Mucosa of descending colon (tissue), 3 donors: ENCODE data around the gene IGSF3. TPM values are rescaled to one million over a fixed set of nuclear protein-coding genes. Genes with fewer than 3 reads are reported as not detected.

Experiments
- ATAC-seq: fragments of 200-7000 bp; cut with Tn5 transposase; one replicate; pipeline ENCODE4 v1.9.1; 2020; ENCODE audit warnings: mild to moderate bottlenecking, moderate library complexity
- DNase-seq, 3 donors: peaks; one replicate each; pipeline ENCODE4 v3.0.0-alpha.2; 2020
- H3K36me3 ChIP-seq: fragments of 200-600 bp; one replicate; pipeline ENCODE4 v1.8.0; 2021; ENCODE audit warnings: low read depth, mild to moderate bottlenecking
- H3K4me1 ChIP-seq: fragments of 200-600 bp; one replicate; pipeline ENCODE4 v1.8.0; 2021; ENCODE audit warnings: low read depth, mild to moderate bottlenecking
- H3K4me3 ChIP-seq: fragments of 200-600 bp; one replicate; pipeline ENCODE4 v1.8.0; 2021; ENCODE audit warnings: mild to moderate bottlenecking
- H3K9me3 ChIP-seq: fragments of 200-600 bp; one replicate; pipeline ENCODE4 v1.8.0; 2021; ENCODE audit warnings: mild to moderate bottlenecking
- intact Hi-C, 2 donors: fragments of 100-400 bp; cut with DNase I in 1 of 2; cut with micrococcal nuclease in 1 of 2; formaldehyde crosslinking; loops; one replicate each; pipeline versions ENCODE4 v1.11.0 to v1.11.1; 2022; cut with DNase I, micrococcal nuclease
- total RNA-seq, 3 donors: library from RNA; stranded (reverse); fragmentation: NEBNext Ultra II Directional in 2 of 3; extraction: Animal tissue kit (Norgen Biotek cat#: 25700) in 2 of 3; gene quantifications; one replicate each; pipeline versions ENCODE4 v1.2.1 to v1.2.4, GENCODE V29; 2021 to 2023
- TF ChIP-seq, protein P1 (sequence below): fragments of 200-600 bp; IDR thresholded peaks from one replicate; pipeline ENCODE4 v1.8.0; 2022; ENCODE audit warnings: antibody characterized with exemption, mild to moderate bottlenecking
- donor health status: DM: no; HTN: no; CAD: no; lungs with moderate emphysema.
- donor health status: DM: no; HTN: no; CAD: no.
- donor health status: DM: no; HTN: yes; CAD: no.

Gene IGSF3
- total RNA-seq, 3 donors from 2014 or later: 20.9 to 35.4 (median 27.4) TPM

DNA sequence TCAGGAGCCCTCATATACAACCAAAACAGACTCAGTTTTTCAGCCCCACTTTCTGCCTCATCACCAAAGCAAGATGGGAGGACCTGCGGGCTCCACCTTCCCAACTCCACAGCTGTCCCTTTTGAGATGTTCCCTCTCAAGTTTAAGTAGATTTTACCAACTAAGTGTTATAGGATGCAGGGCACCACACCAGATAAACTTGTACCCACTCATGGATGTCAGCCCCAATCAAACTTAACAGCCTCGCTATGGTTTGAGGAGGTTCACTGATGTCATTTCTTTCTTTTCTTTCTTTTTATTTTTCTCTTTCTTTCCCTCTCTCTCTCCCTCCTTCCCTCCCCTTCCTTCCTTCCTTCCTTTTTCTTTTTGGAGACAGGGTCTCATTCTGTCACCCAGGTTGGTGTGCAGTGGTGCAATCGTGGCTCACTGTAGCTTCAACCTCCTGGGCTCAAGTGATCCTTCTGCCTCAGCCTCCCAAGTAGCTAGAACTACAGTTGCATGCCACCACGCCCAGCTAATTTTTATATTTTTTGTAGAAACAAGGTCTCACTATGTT lies 110.1 kb downstream of the IGSF3 start:
- Histone ChIP-seq H3K9me3 (no peaks in the 10 kb centered on the region), H3K4me1 (peaks cover 16% of the 10 kb centered on the region), H3K4me3 (no peak overlapping the region), H3K36me3 (no peaks in the 10 kb centered on the region)
- DNase-seq: no peak
- no peak for ATAC-seq
- TF ChIP-seq, protein P1, sequence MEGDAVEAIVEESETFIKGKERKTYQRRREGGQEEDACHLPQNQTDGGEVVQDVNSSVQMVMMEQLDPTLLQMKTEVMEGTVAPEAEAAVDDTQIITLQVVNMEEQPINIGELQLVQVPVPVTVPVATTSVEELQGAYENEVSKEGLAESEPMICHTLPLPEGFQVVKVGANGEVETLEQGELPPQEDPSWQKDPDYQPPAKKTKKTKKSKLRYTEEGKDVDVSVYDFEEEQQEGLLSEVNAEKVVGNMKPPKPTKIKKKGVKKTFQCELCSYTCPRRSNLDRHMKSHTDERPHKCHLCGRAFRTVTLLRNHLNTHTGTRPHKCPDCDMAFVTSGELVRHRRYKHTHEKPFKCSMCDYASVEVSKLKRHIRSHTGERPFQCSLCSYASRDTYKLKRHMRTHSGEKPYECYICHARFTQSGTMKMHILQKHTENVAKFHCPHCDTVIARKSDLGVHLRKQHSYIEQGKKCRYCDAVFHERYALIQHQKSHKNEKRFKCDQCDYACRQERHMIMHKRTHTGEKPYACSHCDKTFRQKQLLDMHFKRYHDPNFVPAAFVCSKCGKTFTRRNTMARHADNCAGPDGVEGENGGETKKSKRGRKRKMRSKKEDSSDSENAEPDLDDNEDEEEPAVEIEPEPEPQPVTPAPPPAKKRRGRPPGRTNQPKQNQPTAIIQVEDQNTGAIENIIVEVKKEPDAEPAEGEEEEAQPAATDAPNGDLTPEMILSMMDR: no peak
- intact Hi-C loops: no loop called here

DNA sequence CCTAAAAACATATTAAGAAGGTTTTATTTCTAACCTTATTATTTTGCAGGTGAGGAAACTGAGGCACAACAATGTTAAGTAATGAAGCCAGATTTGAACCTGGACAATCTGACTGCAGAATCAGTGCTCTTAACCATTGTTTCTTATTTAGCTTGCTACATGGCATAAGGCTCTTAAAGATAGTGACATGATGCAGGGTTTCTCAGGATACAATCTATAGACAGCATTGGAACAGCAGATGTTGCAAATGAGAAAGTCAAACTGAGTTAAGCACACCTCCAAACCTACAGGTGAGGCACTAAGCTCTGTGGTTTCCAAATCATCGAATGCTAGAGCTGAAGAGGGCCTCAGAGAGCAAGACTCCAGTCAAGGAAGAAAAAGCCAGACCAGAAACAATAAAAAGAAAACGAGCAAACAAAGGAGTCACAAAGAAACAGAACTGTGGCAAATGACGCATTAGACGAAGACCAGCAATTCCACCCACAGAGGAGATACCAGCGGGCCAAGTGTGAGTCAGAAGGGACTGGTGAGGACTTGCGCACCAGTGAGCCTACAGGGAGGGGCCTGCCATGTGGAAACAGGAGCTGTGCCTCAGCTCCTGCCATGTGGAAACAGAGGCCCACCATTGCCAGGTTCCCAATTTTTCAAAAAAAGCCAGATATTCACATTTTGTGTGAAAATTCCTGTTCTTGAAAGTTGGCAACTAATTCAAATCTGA lies 111.1 kb downstream of the IGSF3 start:
- Histone ChIP-seq H3K9me3 (no peaks in the 10 kb centered on the region), H3K36me3 (no peaks in the 10 kb centered on the region), H3K4me1 (peaks cover 14% of the 10 kb centered on the region), H3K4me3 (no peak overlapping the region)
- ATAC-seq: peak; percentile 97
- peak; percentile 67 to 84 (median 71) for DNase-seq
- intact Hi-C loops: no loop called here
- TF ChIP-seq, protein P1: no peak

DNA sequence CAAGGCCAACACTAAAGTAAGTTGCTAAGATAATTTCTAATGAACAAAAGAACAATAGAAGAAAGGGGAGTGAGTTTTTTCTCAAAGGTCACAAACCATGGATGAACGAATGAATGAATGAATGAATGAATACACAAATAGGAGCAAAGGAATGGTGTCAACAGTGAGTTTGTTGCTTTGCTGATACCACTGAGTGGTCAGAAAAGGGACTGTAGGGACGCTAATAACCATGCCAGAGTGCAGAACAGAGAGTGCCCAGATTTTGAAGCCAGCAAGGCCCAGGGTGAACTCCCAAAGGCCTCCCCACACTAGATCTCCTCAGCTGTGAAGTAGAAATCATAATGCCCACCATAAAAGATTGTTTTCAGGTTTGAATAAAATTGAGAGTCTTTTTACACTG lies 112.6 kb downstream of the IGSF3 start:
- no peaks in the 10 kb centered on the region for H3K36me3 ChIP-seq
- TF ChIP-seq, protein P1: no peak
- intact Hi-C loops: no loop called here
- no peak overlapping the region for H3K4me3 ChIP-seq
- no peak for ATAC-seq
- DNase-seq: no peak
- H3K4me1 ChIP-seq: peaks cover 15% of the 10 kb centered on the region
- no peaks in the 10 kb centered on the region for H3K9me3 ChIP-seq

DNA sequence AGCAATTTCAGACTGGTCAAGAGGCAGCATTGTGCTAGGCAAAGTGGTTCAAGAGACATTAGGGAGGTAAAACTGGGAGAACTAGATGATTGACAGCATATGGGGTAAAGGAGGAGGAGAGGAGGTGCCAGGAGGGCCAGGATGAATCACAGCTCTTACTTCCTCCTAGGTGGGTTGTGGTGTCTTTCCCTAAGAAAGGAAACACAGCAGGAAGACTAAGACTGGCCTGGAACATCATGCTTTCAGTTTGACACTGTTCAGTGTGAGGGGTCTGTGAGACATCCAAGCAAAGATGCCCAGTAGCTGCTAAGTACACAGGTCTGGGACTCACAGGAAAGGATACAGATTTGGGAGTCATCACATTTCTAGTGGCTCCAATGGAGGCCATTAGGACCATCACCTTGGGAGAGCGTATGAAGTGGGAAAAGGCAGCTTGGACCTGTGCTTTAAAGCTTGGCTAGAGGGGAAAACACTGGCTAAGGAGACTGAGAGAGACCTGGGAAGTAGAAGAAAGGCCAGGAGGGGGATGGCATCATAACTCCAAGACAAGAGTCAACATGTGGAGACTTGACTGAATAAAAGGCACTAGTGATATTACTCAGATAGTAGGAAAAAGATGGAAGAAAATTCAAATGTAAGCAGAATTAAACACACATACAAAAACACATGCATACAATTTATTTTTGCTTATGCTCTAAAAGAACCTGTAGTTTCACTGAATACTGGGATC lies 114.0 kb downstream of the IGSF3 start:
- Histone ChIP-seq H3K4me1 (peaks cover 15% of the 10 kb centered on the region), H3K36me3 (no peaks in the 10 kb centered on the region), H3K9me3 (no peaks in the 10 kb centered on the region), H3K4me3 (no peak overlapping the region)
- DNase-seq: no peak
- TF ChIP-seq, protein P1: no peak
- peak; percentile 60 for ATAC-seq
- intact Hi-C loops: no loop called here

DNA sequence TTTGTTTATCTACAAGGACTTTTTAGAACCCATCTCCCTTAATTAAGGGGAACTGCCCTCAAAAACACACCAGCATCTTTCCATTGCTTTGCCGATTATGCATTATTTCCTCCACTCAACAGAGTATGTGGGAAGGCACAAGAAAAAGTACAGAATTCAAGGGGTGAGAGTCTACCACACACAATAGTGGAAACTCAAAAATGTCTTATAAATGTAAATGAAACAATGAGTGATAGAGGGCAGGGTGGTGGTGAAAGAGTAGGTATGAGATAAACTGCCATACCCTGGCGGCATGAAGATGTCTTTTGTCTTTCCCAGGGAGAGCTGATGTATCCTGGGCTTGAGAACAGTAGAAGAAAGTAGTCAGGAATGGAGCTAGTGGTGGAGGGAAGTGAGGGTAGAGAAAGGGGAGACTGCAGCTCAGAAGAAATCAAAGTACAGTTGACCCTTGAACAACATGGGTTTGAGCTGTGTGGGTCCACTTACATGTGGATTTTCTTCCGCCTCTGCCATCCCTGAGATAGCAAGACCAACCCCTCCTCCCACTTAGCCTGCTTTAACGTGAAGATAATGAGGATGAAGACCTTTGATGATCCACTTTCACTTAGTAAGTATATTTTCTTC lies 121.1 kb downstream of the IGSF3 start:
- H3K4me3 ChIP-seq: no peak overlapping the region
- H3K4me1 ChIP-seq: peaks cover 4% of the 10 kb centered on the region
- H3K9me3 ChIP-seq: no peaks in the 10 kb centered on the region
- no peaks in the 10 kb centered on the region for H3K36me3 ChIP-seq
- TF ChIP-seq, protein P1: no peak
- no peak for ATAC-seq
- DNase-seq: no peak
- intact Hi-C loops: no loop called here
